Activated naive CD4-positive, alpha-beta T cell treated with Interleukin-2 at 50 U/mL for 16 hours (primary cell): ENCODE measurements around the gene SELPLG.

Experiments used
- DNase-seq: peaks from one replicate; pipeline ENCODE4 v3.0.0-alpha.2; 2020

The SELPLG gene

DNA sequence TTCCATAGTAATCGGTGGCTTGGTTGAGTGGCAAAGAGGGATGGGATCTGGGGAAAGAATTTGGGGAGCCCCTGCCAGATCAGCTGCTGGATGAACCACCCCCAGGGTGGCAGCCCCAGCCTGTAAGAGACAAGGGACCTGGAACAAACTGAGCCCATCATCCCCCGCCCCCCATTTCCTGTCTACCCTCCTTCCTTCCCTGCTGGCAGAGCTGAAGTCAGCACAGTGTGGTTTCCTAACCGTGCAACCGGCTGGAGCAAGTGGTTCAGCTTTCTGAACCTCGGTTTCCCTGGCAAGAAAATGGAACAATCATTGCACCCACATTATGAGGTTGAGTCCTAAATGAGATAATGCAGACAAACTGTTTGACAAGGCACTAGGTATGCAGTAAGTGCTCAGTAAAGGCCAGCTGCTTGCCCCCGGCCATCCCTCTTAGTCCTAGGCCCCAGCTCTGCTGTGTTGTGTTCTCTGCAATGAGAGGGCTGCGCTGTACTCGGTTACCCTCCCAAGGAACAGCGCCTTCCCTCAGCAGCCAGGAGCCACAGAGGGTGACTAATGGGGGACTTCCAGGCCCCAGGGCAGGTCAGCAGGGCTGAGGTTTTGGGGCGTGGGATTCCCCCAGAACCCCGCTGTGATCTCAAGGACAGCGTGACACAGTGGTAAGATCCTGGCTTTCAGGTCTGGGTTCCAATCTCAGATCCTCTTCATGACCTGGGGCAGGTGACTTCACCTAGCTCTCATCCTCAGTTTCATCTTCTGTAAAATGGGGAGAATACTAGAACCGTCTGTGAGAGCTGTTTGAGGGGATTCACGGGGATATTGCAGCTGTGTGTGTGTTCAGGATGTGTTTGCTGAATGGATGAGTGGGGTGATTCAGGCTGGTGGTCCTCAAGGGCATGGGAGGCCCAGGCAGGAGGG lies 16.5 kb downstream of the SELPLG start:
- DNase-seq, result peak; percentile 87

DNA sequence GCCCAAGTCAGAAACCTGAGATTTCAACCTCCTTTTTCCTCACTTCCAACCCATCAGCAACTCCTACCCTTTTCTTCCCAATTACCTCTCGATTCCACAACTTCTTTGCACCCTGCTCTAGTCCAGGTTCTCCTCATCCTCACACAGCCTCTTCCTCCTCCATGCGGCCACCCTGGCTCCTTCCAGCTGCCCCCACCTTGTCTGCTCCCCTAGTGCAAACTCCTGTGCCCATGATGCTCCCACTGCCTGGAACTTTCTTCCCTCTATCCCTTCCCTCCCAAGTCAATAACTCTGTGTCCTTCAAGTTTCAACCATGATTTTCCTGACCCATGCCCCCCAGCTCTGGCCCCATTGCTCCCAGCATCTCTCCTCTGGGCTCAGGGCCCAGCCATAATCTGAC lies 17.3 kb downstream of the SELPLG start:
- no peak for DNase-seq

DNA sequence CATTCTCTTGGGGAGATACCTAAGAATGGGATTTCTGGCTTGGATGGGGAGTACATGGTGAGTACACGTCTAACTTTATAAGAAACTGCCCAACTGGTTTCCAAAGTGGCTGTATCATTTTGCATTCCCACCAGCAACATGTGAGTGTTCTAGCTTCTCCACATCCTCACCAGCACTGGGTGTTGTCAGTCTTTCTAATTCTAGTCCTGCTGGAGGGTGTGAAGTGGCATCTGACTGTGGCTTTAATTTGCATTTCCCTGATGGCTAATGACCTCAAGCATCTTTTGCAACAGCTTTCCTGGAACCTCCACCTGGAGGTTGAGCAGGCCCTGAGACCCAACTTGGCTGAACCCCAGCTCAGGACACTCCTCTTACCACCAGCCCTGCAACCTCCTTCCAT lies 17.8 kb downstream of the SELPLG start:
- no peak for DNase-seq

DNA sequence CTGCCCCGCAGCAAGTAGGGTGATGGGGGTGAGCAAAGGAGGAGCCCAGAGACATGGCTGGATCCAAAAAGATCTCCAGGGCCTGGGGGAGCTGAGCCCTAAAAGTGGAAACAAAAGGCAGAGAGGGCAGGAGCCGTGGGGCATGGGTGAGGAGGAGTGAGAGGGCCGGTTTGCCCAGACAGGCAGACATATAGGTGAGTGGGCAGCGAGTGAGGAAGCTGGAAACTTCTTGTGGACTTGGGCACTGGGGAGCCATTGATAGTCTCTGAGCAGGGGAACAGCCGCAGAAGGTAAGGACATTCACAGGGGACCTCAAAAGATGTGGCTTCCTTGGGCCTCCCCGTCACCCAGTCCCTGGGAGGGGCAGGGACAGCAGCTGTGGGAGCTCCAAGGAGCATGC lies 19.1 kb downstream of the SELPLG start:
- no peak for DNase-seq

DNA sequence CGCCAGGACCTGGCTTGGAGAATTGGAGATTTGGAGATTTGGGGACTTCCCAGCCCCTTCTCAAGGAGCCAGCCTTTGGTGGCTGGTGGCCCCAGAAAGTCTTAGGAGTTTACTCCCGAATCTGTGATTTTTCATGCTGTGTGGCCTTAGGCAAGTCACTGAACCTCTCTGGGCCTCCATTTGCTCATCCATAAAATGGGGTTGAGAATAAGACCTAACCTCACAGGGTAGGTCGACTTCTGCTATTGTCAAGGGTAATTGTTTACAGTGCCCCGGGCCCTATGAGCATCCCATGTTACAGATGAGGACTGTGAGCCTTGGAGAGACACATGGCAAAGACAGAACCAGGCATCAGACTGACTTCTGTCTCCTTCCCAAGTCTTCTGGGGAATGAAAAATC lies 19.7 kb downstream of the SELPLG start:
- DNase-seq, result no peak

DNA sequence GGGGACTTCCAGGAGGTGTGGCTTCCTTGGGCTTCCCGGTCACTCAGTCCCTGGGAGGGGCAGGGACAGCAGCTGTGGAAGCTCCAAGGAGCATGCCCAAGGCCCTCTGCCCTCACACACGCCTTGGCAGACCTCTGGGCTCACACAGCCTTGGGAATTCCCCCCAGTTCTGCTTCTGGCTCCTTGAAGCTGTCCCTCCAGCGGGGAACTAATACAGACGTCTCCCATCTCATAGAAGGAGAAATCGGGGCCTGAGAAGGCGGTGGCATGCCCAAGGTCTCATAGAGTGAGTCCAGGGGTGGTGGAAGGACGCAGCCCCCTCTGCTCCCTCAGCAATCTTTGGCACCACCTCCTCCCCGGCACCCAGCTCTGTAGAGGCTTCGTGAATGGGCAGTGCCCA lies 20.1 kb downstream of the SELPLG start:
- DNase-seq, result no peak

DNA sequence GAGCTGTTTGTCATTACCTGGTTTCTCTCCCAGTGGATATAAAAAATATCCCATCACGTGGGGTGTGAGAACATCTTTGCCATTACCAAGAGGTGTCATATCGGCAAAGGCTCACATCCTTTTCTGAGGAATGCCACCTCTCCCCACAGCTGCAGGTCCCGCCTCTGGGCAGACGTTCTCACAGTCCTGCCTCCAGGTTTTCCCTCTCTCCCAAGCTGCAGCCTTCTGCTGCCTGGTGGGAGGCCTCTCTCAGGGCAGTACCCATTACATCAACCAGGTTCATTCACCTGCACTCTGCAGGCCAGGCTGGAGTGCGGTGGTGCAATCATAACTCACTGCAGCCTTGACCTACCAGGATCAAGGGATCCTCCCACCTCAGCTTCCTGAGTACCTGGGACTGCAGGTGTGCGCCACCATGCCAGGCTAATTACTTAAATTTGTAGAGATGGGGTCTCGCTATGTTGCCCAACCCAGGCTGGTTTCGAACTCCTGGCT lies 20.9 kb downstream of the SELPLG start:
- DNase-seq, result no peak

DNA sequence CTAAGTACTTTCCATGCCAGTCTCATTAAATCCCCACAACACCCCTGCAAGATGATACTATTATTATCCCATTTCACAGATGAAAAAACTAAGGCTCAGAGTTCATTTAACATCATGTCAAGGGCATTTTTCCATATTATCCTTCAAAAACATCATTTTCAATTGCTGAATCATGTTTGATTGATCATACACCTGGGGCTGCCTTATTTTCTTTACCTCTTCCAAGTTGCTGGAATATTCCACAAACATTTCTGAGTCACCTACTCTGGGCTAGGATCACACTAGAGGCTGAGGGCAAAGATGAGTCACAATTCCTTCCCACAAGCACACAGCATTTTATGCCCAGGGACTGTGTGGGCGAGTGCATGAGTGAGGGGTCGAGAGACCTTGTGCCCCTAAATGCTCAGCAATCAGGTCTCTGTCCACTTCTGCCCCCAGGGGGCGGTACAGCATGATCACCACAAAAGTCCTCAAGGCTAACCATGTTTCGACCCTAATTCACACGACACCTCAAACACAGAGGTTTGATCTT lies 21.7 kb downstream of the SELPLG start:
- DNase-seq, result peak; percentile 66

DNA sequence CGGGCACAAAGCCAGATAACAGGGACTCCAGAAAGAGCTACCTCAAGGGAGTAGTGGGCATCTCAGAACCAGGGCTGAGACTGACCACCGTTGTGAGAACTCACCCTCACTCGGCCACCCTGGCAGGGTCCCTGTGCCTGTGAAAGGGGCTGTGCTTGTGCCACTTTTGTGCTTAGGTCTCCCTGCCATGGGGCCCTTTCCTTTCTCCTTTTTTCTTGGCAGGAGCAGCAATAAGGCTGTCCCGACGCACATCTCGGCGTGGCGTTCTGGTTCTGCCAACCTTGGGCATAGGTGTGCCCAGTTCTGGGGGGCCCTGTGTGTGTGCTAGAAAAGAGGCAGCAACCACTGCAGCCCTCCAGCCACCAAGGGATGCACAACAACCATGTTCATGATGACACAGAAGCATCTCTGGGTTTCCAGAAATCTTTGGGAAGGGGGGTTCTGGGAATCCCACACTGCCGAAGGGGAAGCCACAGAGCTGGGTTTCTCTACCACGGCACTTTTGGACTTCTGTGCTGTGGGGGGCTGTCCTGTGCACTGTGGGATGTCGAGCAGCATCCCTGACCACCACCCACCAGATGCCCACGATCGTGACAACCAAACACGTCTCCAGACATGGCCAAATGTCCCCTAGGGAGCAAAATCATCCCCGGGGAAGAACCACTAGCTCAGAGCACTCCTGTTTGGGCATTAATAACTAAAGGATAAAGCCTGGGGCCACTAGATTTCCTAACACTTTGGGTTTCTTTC lies 22.7 kb downstream of the SELPLG start:
- DNase-seq, result no peak

DNA sequence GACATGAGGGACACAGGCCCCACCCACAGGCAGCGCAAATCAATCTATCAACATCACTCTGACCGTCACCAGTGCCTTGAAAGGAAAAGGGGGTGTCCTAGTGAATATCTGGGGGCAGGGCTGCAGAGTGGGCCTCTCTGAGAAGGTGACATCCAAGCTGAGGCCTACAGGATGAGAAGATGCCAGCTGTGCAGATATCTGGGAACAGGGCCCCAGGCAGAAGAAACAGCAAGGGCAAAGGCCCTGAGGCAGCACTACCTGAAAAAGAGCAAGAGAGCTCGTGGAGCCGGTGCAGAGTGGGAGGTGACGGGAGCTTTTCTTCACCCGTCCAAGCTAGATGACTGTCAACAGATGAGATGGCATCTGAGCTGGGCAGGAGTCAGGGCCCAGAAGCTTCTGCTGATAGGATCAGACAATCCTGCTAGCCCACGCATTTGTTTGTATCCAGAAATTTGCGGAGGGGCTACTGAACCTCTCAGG lies 23.3 kb downstream of the SELPLG start:
- DNase-seq, result no peak

DNA sequence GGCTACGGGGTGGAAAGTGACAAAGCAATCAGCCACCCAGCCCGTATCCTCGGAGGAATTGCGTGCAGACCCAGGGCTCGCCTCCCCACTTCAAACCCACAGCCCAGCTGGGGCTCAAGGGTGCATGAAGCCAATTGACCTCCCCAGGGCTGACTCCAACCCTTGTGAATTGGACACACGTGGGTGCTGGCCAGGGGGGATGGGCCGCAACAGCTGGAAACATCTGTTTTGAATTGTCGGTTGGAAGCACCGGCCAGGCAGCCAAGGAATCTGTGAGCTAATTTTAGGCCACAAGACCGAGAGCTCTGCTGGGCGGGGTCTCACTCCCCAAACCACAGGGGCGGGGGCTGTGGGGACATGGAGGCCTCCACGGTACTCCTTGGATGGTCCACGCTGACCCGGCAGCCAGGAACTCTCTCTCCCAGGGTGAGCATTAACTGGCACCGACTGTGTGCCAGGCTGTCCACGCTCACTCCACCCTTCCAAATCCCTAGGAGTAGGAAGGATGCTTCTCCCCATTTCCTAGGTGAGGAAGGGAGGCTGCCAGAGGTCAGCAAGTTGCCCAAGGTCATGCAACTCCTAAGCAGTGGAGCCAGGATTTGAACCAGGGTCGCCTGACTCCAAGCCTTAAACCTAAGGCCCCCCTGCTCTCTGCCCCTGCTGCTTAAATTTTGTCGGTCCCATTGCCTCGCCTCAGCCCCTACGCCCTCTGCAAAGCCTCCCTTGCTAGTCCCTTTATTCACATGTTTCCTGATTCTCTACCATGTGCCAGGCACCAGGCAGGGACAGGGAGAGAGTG lies 24.0 kb downstream of the SELPLG start:
- DNase-seq, result no peak

DNA sequence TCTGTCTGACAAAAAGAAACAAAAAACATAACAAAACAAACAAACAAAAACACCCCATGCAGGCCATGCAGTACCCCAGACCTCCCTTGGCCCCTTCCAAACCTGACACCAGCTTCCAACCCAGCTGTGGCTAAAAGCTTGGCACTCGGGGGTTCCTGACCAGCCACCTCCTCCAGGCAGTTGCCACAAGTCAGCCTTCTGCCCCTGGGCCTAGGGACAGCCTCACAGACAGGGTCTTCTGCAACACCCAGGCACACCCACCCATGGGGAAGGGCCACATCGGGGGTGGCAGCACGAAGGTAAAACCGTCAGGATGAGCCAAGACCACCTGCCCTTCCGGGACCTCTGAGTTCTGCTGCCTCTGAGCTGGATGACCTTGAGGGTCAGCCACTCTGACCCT lies 25.1 kb downstream of the SELPLG start:
- DNase-seq, result no peak

DNA sequence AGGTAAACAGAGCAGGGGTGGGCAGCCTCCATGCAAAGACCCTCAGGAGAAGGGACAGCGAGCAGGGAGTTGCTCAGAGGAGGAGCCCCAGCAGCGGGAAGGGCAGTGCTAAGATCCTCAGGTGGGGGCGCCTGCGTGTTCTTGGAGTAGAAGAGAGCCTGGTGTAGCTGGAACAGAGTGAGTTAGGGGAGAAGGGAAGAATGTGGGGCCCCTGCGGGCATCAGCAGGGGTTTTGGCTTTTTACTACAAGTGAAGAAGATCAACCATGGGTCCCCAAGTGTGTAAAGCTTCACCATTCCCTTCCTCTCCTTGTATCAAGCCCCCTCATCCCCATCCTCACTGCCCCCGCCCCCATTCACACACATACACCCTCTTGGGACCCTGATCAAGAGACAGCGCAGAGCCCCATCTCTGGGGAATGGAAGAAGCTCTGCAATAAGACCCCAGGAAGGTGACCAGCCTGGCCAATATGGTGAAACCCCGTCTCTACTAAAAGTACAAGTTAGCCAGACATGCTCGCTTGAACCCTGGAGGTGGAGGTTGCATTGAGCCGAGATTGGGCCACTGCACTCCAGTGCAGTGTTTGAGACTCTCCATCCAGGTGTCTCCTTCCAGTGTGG lies 25.6 kb downstream of the SELPLG start:
- DNase-seq, result no peak

DNA sequence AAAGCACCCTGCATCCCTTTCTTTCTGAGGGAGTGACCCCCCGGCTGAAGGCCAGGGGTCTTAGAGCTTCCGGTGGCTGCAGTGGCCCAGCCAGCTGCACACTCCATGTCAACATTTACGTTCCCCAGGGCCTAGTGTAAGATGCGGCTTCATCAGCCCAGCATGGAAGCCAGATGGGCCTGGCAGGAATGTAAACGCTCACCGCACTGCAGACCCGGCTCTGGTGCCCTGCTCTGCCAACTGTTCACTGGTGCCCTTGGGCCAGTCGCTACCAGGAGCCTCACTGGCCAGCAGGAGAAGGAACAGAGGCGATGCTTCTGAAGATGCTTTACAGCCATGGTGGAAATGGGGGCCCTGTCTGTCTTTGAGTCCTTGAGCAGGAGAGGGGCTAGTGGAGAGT lies 27.2 kb downstream of the SELPLG start:
- DNase-seq, result no peak

DNA sequence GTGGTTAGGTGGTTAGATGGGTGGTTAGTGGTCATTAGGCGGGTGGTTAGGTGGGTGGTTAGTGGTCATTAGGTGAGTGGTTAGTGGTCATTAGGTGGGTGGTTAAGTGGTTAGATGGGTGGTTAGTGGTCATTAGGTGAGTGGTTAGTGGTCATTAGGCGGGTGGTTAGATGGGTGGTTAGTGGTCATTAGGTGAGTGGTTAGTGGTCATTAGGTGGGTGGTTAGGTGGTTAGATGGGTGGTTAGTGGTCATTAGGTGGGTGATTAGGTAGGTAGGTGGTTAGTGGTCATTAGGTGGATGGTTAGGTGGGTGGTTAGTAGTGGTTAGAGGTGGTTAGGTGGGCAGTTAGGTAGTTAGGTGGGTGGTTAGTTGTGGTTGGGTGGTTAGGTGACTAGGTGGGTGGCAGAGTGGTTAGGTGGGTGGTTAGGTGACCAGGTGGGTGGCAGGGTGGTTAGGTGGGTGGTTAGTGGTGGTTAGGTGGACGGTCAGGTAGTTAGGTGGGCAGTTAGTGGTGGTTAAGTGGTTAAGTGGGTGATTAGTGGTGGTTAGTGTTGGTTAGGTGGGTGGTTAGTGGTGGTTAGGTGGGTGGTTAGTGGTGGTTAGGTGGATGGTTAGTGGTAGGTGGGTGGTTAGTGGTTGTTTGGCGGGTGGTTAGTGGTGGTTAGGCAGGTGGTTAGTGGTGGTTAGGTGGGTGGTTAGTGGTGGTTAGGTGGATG lies 27.8 kb downstream of the SELPLG start:
- DNase-seq, result no peak

DNA sequence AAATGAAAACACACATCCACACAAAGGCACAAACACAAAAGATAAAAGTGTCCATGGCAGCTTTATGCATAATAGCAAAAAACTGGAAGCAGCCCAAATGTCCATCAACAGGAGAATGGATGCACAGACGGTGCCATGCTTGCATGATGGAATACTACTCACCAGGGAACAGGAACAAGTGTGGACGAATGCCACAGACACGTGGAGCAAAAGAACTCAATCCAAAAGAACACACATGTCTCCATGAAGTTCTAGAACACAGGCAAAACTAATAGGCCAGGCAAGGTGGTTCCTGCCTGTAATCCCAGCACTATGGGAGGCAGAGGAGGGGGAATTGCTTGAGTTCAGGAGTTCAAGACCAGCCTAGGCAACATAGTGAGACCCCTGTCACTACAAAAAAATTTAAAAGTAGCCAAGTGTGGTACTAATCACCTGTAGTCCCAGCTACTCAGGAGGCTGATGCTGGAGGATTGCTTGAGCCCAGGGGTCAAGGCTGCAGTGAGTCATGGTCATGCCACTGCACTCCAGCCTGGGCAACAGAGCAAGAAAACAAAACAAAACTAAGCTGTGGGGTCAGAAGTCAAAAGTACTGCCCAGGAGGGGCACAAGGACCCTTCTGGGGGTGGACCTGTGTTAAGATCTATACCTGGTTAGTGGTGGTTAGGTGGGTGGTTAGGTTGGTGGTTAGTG lies 28.5 kb downstream of the SELPLG start:
- no peak for DNase-seq

DNA sequence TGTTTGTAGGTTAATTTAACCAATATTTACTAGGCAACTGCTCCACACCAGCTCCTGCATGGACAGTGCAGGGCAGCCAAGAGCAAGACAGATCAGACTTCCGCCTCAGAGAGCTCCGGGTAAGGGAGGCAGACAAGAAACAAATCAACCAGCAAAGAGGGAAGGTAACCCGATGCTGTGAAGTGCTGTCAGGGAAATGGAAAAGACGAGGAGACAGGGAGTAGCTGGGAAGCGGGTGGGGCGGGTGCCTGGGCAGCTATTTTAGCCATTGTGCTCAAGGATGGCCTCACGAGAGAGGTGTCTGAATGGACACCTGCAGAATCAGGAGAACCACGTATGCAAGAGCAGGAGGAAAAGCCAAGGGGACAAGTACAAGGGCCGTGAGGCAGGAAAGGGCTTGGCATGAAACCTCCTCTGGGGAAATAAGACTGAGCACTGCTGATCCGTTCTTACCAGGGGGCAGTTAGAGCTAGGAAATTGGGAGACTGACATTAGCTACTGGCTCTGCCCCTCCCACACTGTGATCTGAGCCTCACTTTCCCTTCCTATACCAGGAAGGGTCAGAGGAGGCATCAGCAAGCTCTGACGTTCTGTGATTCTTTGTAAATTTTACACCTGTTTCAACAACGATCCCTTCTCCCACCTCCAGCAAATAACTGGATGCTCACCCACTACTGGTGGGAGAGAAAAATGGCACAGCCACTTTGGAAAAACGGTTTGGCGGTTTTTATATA lies 29.3 kb downstream of the SELPLG start:
- DNase-seq, result no peak

DNA sequence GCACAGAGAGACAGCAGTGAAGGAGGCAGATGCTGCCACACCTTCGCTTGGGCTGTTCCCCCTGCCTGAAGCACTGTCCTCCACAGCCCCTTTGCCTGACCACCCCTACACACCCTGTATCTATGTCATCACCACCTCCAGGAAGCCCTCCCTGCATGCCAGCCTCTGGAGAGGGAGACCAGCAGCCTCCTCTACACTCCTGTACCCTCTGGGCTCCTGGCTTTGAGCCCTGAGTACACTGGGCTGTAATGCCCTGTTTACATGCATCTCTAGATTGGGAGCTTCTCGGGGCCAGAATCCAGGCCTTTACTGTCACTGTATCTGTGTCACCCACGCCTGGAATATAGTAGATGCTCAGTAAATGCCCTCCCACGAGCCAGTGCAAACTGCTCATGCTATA lies 30.0 kb downstream of the SELPLG start:
- no peak for DNase-seq

DNA sequence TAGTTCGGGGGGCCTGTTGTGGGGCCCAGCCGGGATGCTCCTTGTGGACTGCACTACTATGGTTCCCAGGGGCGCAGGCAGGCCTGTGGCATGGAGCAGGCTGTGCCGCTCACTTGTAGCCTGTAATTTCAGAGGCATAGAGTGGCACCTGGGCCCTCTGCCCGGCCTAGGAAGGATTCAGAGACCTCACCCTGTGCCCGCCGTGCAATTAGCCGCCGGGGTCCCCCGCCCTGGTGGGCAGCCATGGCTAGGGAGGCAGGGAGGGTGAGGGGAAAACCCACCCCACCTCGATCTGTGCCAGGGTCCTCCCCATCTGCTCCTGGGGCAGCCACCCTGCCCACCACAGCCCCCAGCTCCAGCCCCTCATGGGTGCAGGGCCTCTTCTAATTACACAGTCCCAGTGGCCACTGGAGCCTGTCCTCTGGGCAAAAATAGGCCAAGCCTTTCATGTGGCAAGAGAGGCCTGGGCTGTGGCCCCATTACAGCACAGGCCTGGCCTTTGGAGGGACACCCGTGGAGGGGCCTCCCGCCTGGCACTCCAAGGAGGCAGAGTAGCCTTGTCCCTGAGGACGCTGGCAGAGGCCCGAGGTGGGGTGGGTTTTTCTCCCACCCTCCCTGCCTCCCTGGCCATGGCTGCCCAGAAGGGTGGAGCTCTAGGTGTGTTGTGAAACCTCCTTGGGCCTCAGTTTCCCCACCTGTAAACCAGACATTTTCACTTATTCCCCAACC lies 30.6 kb downstream of the SELPLG start:
- no peak for DNase-seq
